ENCODE results near the gene SLC49A3. TPM values are rescaled to one million over a fixed set of nuclear protein-coding genes. Genes with fewer than 3 reads are reported as not detected.
A peak's percentile ranks its signal among the peaks of the same experiment; 100 is the strongest.

The SLC49A3 gene
- total and polyA plus RNA-seq, 8 donors, result 2.7 to 18.8 (median 10.4) TPM

DNA sequence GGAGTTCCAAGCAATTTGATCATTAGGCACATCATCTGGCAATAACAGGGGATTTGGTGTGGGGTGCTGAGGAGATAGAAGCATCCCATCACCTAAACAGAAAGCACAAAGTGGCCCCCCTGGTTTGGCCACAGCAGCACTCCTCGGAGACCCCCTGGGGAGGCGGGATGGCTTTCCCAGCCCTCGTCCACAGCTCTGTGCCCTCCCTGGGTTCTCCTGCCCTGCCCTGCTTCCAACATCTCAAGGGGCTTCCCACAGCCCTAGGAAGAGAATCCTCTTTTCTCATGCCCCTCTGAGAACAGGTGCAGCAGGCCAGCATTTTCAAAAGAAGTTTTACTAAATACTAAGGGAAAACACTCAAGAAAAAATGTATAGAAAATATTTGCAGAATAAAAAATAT lies 27.7 kb downstream of the SLC49A3 start:
- Histone ChIP-seq H3K36me3 (no peaks in the 10 kb centered on the region), H3K27ac (no peak overlapping the region), H3K27me3 (peaks cover 0 to 30% (median 8%) of the 10 kb centered on the region in 3 donors), H3K4me1 (peaks cover 7 to 21% (median 18%) of the 10 kb centered on the region in 4 donors), H3K9me3 (no peaks in the 10 kb centered on the region), H3K4me3 (no peak overlapping the region)
- TF ChIP-seq POLR2AphosphoS5 (IDR thresholded peaks at IDR 0.05), result no peak
- no peak for TF ChIP-seq EP300 (IDR thresholded peaks at IDR 0.05)
- TF ChIP-seq POLR2A (IDR thresholded peaks at IDR 0.05), result no peak
- TF ChIP-seq, protein P1, sequence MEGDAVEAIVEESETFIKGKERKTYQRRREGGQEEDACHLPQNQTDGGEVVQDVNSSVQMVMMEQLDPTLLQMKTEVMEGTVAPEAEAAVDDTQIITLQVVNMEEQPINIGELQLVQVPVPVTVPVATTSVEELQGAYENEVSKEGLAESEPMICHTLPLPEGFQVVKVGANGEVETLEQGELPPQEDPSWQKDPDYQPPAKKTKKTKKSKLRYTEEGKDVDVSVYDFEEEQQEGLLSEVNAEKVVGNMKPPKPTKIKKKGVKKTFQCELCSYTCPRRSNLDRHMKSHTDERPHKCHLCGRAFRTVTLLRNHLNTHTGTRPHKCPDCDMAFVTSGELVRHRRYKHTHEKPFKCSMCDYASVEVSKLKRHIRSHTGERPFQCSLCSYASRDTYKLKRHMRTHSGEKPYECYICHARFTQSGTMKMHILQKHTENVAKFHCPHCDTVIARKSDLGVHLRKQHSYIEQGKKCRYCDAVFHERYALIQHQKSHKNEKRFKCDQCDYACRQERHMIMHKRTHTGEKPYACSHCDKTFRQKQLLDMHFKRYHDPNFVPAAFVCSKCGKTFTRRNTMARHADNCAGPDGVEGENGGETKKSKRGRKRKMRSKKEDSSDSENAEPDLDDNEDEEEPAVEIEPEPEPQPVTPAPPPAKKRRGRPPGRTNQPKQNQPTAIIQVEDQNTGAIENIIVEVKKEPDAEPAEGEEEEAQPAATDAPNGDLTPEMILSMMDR (IDR thresholded peaks at IDR 0.05), result no peak
- intact Hi-C loops (cut with DNase I; ENCODE audit: low total_unique reads), result no loop called here
- 88 to 98% (median 94%) methylated on average over 3 of the region's 3 CpGs for WGBS, 5 donors
- DNase-seq, result no peak

DNA sequence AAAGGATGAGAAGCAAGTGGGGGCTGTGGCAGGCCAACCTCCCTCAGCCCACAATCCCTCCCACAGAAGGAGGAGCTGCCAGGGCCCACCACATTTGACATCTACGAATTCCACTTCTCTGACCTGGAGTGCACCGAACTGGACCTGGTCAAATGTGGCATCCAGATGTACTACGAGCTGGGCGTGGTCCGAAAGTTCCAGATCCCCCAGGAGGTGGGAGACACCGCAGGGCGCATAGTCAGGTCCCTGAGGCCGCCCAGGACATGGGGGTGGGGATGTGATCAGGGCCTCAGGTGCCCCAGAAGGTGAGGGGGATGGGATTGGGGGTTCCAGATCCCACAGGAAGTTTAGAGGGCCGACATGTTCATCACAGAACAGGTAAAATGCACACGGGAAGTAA lies 28.6 kb downstream of the SLC49A3 start:
- no peak for DNase-seq

GRCh38 chr4:659851-660250 lies 29.1 kb downstream of the SLC49A3 start:
- peaks cover 0 to 36% (median 11%) of the 10 kb centered on the region in 3 donors for H3K27me3 ChIP-seq
- peaks cover 7 to 21% (median 18%) of the 10 kb centered on the region in 4 donors for H3K4me1 ChIP-seq
- WGBS, 5 donors, result 87 to 94% (median 92%) methylated on average over 8 of the region's 8 CpGs
- intact Hi-C loops (cut with DNase I; ENCODE audit: low total_unique reads), result no loop called here
- no peak overlapping the region for H3K4me3 ChIP-seq
- H3K36me3 ChIP-seq, result no peaks in the 10 kb centered on the region
- no peaks in the 10 kb centered on the region for H3K9me3 ChIP-seq
- no peak overlapping the region for H3K27ac ChIP-seq
- no peak for DNase-seq
- no peak for TF ChIP-seq POLR2AphosphoS5 (IDR thresholded peaks at IDR 0.05)

More for the DNA sequence above, 28.6 kb downstream of the SLC49A3 start:
- Histone ChIP-seq H3K36me3 (no peaks in the 10 kb centered on the region), H3K27me3 (peaks cover 0 to 34% (median 8%) of the 10 kb centered on the region in 3 donors), H3K4me1 (peaks cover 7 to 21% (median 18%) of the 10 kb centered on the region in 4 donors), H3K4me3 (no peak overlapping the region), H3K9me3 (no peaks in the 10 kb centered on the region), H3K27ac (no peak overlapping the region)
- TF ChIP-seq POLR2AphosphoS5 (IDR thresholded peaks at IDR 0.05) (no peak), EP300 (IDR thresholded peaks at IDR 0.05) (no peak), POLR2A (IDR thresholded peaks at IDR 0.05) (no peak)
- TF ChIP-seq, protein P1 (IDR thresholded peaks at IDR 0.05), result no peak
- WGBS, 5 donors, result 91 to 96% (median 94%) methylated on average over 10 of the region's 10 CpGs
- intact Hi-C loops (cut with DNase I; ENCODE audit: low total_unique reads), result no loop called here

GRCh38 chr4:658681-659667 lies 30.0 kb downstream of the SLC49A3 start:
- Histone ChIP-seq H3K27ac (no peak overlapping the region), H3K9me3 (no peaks in the 10 kb centered on the region), H3K27me3 (peaks cover 0 to 32% (median 12%) of the 10 kb centered on the region in 3 donors), H3K4me3 (no peak overlapping the region), H3K4me1 (peaks cover 7 to 12% (median 12%) of the 10 kb centered on the region in 4 donors), H3K36me3 (no peaks in the 10 kb centered on the region)
- peak in 1 of 2 donors; percentile 8 for DNase-seq
- WGBS, 5 donors, result 85 to 92% (median 91%) methylated on average over 29 to 32 of the region's 32 CpGs
- TF ChIP-seq POLR2A (IDR thresholded peaks at IDR 0.05) (no peak), POLR2AphosphoS5 (IDR thresholded peaks at IDR 0.05) (no peak), EP300 (IDR thresholded peaks at IDR 0.05) (no peak)
- TF ChIP-seq, protein P1 (IDR thresholded peaks at IDR 0.05), result no peak
- intact Hi-C loops (cut with DNase I; ENCODE audit: low total_unique reads), result no loop called here

Data from stomach (tissue), 9 donors.